ENCODE data around the gene ARHGEF28. TPM values are rescaled to one million over a fixed set of nuclear protein-coding genes. Genes with fewer than 3 reads are reported as not detected.

ARHGEF28 gene
- total and polyA plus RNA-seq, 9 of the 15 experiments (the other 6 are each of a cell fraction or from before 2014, with no cell fraction given), result 0.27 TPM; not detected in 8

DNA sequence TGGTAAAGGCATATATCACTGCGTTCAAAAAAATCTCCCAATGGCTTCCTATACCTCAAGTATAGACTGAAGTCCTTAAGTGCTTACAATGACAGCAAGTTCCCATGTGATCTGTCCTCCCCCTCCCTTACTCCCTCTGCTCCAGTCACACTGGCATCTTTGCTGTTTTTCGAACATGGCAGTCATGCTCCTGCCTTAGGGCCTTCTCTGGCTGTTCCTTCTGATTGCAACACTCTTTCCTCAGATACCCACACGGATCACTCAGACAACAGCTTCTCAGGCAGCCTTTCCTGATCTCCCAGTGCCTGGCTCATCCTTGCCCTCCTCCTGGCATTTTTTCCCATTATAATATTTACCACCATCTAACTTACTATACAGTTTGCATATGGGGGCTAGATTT is 232.8 kb downstream of the ARHGEF28 start:
- H4K20me1 ChIP-seq (replicated peaks; ENCODE audit: control insufficient read depth, insufficient read depth, low read length), result no peaks in the 10 kb centered on the region
- peaks cover 0 to 2% of the 10 kb centered on the region in 2 experiments; a peak in 3 of 5 replicates for H3K27me3 ChIP-seq (ENCODE audit: control insufficient read depth in 2 of 2, insufficient read depth in 2 of 2, low read length in 2 of 2)
- H2AFZ ChIP-seq (ENCODE audit: low read depth, low read length), result no peak overlapping the region
- no peaks in the 10 kb centered on the region for H3K4me1 ChIP-seq (replicated peaks in 1 of 2; ENCODE audit: control insufficient read depth in 2 of 2, insufficient read depth in 2 of 2, low read length in 2 of 2)
- DNase-seq (ENCODE audit: extremely low read depth in 1 of 4, low spot score in 3 of 4), result no peak
- intact Hi-C loops (cut with micrococcal nuclease), result no loop called here
- no peak overlapping the region for H3K9ac ChIP-seq (ENCODE audit: insufficient read depth in 1 of 2, low read depth in 2 of 2, low read length in 2 of 2)
- no peaks in the 10 kb centered on the region for H3K36me3 ChIP-seq (ENCODE audit: control insufficient read depth, insufficient read depth, low read length)
- POLR2A ChIA-PET, result interaction anchor here (0.5 kb wide), 1 partner anchor 156 kb away, joined by 3 read pairs; no protein-coding TSS in a partner anchor
- FAIRE-seq, result no peak
- BruUV-seq (replicated peaks), result no TSS peak
- ATAC-seq, result no peak
- WGBS (ENCODE audit: insufficient coverage, low coverage, missing lambda C conversion rate), result 0% methylated on average over 3 of the region's 3 CpGs
- H3K4me3 ChIP-seq, result no peak overlapping the region
- no peak overlapping the region for H3K27ac ChIP-seq (ENCODE audit: extremely low read depth, low read depth, low read length)
- TF ChIP-seq, protein P1, sequence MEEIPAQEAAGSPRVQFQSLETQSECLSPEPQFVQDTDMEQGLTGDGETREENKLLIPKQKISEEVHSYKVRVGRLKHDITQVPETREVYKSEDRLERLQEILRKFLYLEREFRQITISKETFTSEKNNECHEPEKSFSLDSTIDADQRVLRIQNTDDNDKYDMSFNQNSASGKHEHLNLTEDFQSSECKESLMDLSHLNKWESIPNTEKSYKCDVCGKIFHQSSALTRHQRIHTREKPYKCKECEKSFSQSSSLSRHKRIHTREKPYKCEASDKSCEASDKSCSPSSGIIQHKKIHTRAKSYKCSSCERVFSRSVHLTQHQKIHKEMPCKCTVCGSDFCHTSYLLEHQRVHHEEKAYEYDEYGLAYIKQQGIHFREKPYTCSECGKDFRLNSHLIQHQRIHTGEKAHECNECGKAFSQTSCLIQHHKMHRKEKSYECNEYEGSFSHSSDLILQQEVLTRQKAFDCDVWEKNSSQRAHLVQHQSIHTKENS (CRISPR knock-in tag; IDR thresholded peaks at IDR 0.05), result no peak
- TF ChIP-seq BCL6 (CRISPR knock-in tag; IDR thresholded peaks at IDR 0.05), result no peak
- no peak for TF ChIP-seq TGIF2 (CRISPR knock-in tag; IDR thresholded peaks at IDR 0.05)
- no peak for TF ChIP-seq CTBP1 (IDR thresholded peaks at IDR 0.05; ENCODE audit: borderline replicate concordance)
- no peak for TF ChIP-seq RFX1 (IDR thresholded peaks at IDR 0.05)
- TF ChIP-seq, protein P2, sequence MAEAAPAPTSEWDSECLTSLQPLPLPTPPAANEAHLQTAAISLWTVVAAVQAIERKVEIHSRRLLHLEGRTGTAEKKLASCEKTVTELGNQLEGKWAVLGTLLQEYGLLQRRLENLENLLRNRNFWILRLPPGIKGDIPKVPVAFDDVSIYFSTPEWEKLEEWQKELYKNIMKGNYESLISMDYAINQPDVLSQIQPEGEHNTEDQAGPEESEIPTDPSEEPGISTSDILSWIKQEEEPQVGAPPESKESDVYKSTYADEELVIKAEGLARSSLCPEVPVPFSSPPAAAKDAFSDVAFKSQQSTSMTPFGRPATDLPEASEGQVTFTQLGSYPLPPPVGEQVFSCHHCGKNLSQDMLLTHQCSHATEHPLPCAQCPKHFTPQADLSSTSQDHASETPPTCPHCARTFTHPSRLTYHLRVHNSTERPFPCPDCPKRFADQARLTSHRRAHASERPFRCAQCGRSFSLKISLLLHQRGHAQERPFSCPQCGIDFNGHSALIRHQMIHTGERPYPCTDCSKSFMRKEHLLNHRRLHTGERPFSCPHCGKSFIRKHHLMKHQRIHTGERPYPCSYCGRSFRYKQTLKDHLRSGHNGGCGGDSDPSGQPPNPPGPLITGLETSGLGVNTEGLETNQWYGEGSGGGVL (CRISPR knock-in tag; IDR thresholded peaks at IDR 0.05), result no peak
- no peak for TF ChIP-seq BCLAF1 (IDR thresholded peaks at IDR 0.05; ENCODE audit: borderline replicate concordance in 1 of 2, control insufficient read depth in 1 of 2, low read depth in 2 of 2, low read length in 1 of 2)
- no peak for TF ChIP-seq GTF2B (IDR thresholded peaks at IDR 0.05; ENCODE audit: extremely low read depth, insufficient read length)
- no peak for TF ChIP-seq ZFP1 (CRISPR knock-in tag; IDR thresholded peaks at IDR 0.05)
- TF ChIP-seq JUNB (CRISPR knock-in tag; conservative IDR thresholded peaks at IDR 0.05), result no peak
- TF ChIP-seq ZZZ3 (IDR thresholded peaks at IDR 0.05), result no peak
- no peak for TF ChIP-seq ZNF586 (CRISPR knock-in tag; conservative IDR thresholded peaks at IDR 0.05)
- TF ChIP-seq ZNF217 (CRISPR knock-in tag; IDR thresholded peaks at IDR 0.05), result no peak
- TF ChIP-seq THRAP3 (IDR thresholded peaks at IDR 0.05; ENCODE audit: borderline replicate concordance), result no peak
- in situ Hi-C loops (cut with MboI), result no loop called here
- H3K9me3 ChIP-seq (replicated peaks; ENCODE audit: control insufficient read depth, insufficient read depth, low read depth, low read length), result no peaks in the 10 kb centered on the region
- CTCF ChIA-PET (ENCODE audit: low intra/inter-chr PET ratio), result no interaction called here
- no peak overlapping the region for H3K4me2 ChIP-seq (ENCODE audit: insufficient read depth, low read length)
- no peaks in the 10 kb centered on the region for H3K79me2 ChIP-seq (ENCODE audit: control insufficient read depth, insufficient read depth, low read length)
- H3K9me1 ChIP-seq (ENCODE audit: control insufficient read depth, insufficient read depth, low read length), result no peaks in the 10 kb centered on the region
